Transverse colon (tissue), 3 donors: ENCODE measurements around the gene CEP120.

Source experiments
- CTCF ChIP-seq, 5 experiments: fragments of 200-600 bp in 3 of 5; fragments of 450-650 bp in 2 of 5; sonication (generic) in 3 of 5; IDR thresholded peaks; 1 replicate in 2 of 5; 2 replicates in 3 of 5; pipeline ENCODE4 v1.5.1; 2016 to 2017; ENCODE audit warnings: antibody characterized with exemption in 5 of 5, inconsistent platforms in 3 of 5, mild to moderate bottlenecking in 2 of 5, moderate library complexity in 1 of 5
- POLR2A ChIP-seq: fragments of 450-650 bp; IDR thresholded peaks from one replicate; pipeline ENCODE4 v1.6.1; 2016; ENCODE audit warnings: antibody characterized with exemption, mild to moderate bottlenecking, moderate library complexity

- TF ChIP-seq CTCF (IDR thresholded peaks at IDR 0.05) = no peak
- no peak for TF ChIP-seq POLR2A
These were observed 122.9 kb downstream of the CEP120 start for GRCh38 chr5:123300266-123300665.
